DND-41 (cell line): ENCODE data around the gene PVALEF.

ENCODE experiments used
- ATAC-seq: fragments of 200-7000 bp; cut with Tn5 transposase; 3 replicates; pipeline ENCODE4 v1.9.1; 2021; ENCODE audit warnings: low read depth; ENCODE audit not compliant: insufficient read depth
- DNase-seq: peaks from one replicate; pipeline ENCODE4 v3.0.0-alpha.2; 2020
- H2AFZ ChIP-seq: 2 replicates; pipeline ENCODE4 v1.6.0; 2012; ENCODE audit warnings: low read depth, low read length
- H3K27ac ChIP-seq: 2 replicates; pipeline ENCODE4 v1.5.1; 2012; ENCODE audit warnings: low read length, inconsistent platforms
- H3K27me3 ChIP-seq: fragments of 200-600 bp; sonication (generic); 2 replicates; pipeline ENCODE4 v1.6.0; 2012; ENCODE audit warnings: low read length, mild to moderate bottlenecking, inconsistent platforms; ENCODE audit not compliant: insufficient read depth, poor library complexity
- H3K36me3 ChIP-seq: 2 replicates; pipeline ENCODE4 v1.5.1; 2012; ENCODE audit warnings: low read length, inconsistent platforms; ENCODE audit not compliant: insufficient read depth
- H3K4me1 ChIP-seq: 2 replicates; pipeline ENCODE4 v1.5.1; 2012; ENCODE audit warnings: mild to moderate bottlenecking, low read length; ENCODE audit not compliant: insufficient read depth
- H3K4me2 ChIP-seq: 2 replicates; pipeline ENCODE4 v1.6.0; 2012; ENCODE audit warnings: mild to moderate bottlenecking, moderate library complexity, low read length, inconsistent platforms; ENCODE audit not compliant: insufficient read depth
- H3K4me3 ChIP-seq, 2 experiments: fragments of 200-600 bp in 1 of 2; shearing (Covaris generic) in 1 of 2; 2 replicates each; pipeline ENCODE4 v1.5.1; 2012 to 2016; ENCODE audit warnings: inconsistent platforms in 2 of 2, low read length in 2 of 2, mild to moderate bottlenecking in 2 of 2, low read depth in 1 of 2, moderate library complexity in 1 of 2
- H3K79me2 ChIP-seq: 2 replicates; pipeline ENCODE4 v1.6.0; 2012; ENCODE audit warnings: low read length, inconsistent platforms; ENCODE audit not compliant: insufficient read depth
- H3K9ac ChIP-seq: 2 replicates; pipeline ENCODE4 v1.6.0; 2012; ENCODE audit warnings: low read depth, mild to moderate bottlenecking, inconsistent platforms, low read length, moderate library complexity
- H3K9me3 ChIP-seq: 2 replicates; pipeline ENCODE4 v1.5.1; 2012; ENCODE audit warnings: low read length, moderate library complexity, mild to moderate bottlenecking, inconsistent platforms; ENCODE audit not compliant: insufficient read depth, severe bottlenecking
- H4K20me1 ChIP-seq: 2 replicates; pipeline ENCODE4 v1.6.0; 2012; ENCODE audit warnings: low read length; ENCODE audit not compliant: insufficient read depth
- CTCF ChIP-seq: IDR thresholded peaks from 2 replicates; pipeline ENCODE4 v1.5.1; 2012; ENCODE audit warnings: borderline replicate concordance, low read length, moderate library complexity, mild to moderate bottlenecking; ENCODE audit not compliant: poor library complexity, severe bottlenecking; ENCODE audit errors: extremely low read depth
- EZH2 ChIP-seq: IDR thresholded peaks from 3 replicates; pipeline ENCODE4 v1.6.1; 2012; ENCODE audit warnings: borderline replicate concordance, low read depth, mild to moderate bottlenecking, moderate library complexity, low read length, inconsistent platforms; ENCODE audit not compliant: severe bottlenecking

Gene PVALEF

GRCh38 chr17:81161536-81161935 is 3.8 kb upstream of the PVALEF start:
- Histone ChIP-seq H3K79me2 (no peaks in the 10 kb centered on the region), H3K36me3 (no peaks in the 10 kb centered on the region), H3K4me1 (no peaks in the 10 kb centered on the region), H3K4me3 (no peak overlapping the region), H3K27ac (no peak overlapping the region), H3K27me3 (no peaks in the 10 kb centered on the region), H2AFZ (no peak overlapping the region), H3K9me3 (no peaks in the 10 kb centered on the region), H4K20me1 (no peaks in the 10 kb centered on the region; the same call in 1 of the 2 replicates), H3K9ac (no peak overlapping the region), H3K4me2 (no peak overlapping the region)
- DNase-seq (no peak), ATAC-seq (no peak)
- TF ChIP-seq EZH2 (no peak), CTCF (no peak)

- H3K9me3 ChIP-seq, result no peaks in the 10 kb centered on the region
- no peak overlapping the region for H3K4me2 ChIP-seq
- no peaks in the 10 kb centered on the region; the same call in 1 of the 2 replicates for H4K20me1 ChIP-seq
- H3K4me3 ChIP-seq, result no peak overlapping the region
- H3K4me1 ChIP-seq, result no peaks in the 10 kb centered on the region
- ATAC-seq, result no peak
- TF ChIP-seq CTCF (no peak), EZH2 (no peak)
- no peak overlapping the region for H2AFZ ChIP-seq
- no peaks in the 10 kb centered on the region for H3K27me3 ChIP-seq
- no peaks in the 10 kb centered on the region for H3K36me3 ChIP-seq
- H3K9ac ChIP-seq, result no peak overlapping the region
- no peak overlapping the region for H3K27ac ChIP-seq
- no peaks in the 10 kb centered on the region for H3K79me2 ChIP-seq
- no peak for DNase-seq
These were observed 3.3 kb upstream of the PVALEF start for GRCh38 chr17:81161972-81162371.

- Histone ChIP-seq H3K36me3 (no peaks in the 10 kb centered on the region), H3K79me2 (no peaks in the 10 kb centered on the region), H3K9ac (no peak overlapping the region), H3K9me3 (no peaks in the 10 kb centered on the region), H3K27me3 (no peaks in the 10 kb centered on the region), H4K20me1 (no peaks in the 10 kb centered on the region; the same call in 1 of the 2 replicates), H2AFZ (no peak overlapping the region), H3K4me3 (no peak overlapping the region), H3K27ac (no peak overlapping the region), H3K4me1 (no peaks in the 10 kb centered on the region), H3K4me2 (no peak overlapping the region)
- ATAC-seq (no peak), DNase-seq (no peak)
- TF ChIP-seq CTCF (no peak), EZH2 (no peak)
These were observed 2.8 kb upstream of the PVALEF start for GRCh38 chr17:81162491-81162890.
